RWPE2 (cell line): ENCODE data around the gene UBE2Z.

Source experiments
- ATAC-seq: fragments of 200-7000 bp; cut with Tn5 transposase; 3 replicates; pipeline ENCODE4 v1.9.1; 2021; ENCODE audit warnings: low read depth
- DNase-seq: peaks from one replicate; pipeline ENCODE4 v3.0.0-alpha.2; 2020; ENCODE audit warnings: low spot score
- H3K27ac ChIP-seq: fragments of 450-650 bp; 2 replicates; pipeline ENCODE4 v1.5.1; 2017; ENCODE audit warnings: mild to moderate bottlenecking; ENCODE audit not compliant: poor library complexity, severe bottlenecking
- H3K27me3 ChIP-seq: fragments of 250-450 bp; sonication (Bioruptor Pico); 2 replicates; pipeline ENCODE4 v1.5.1; 2021; ENCODE audit warnings: mild to moderate bottlenecking, moderate library complexity; ENCODE audit not compliant: insufficient read depth, poor library complexity, severe bottlenecking
- H3K36me3 ChIP-seq: fragments of 250-450 bp; sonication (Bioruptor Pico); 2 replicates; pipeline ENCODE4 v1.5.1; 2020; ENCODE audit warnings: low read depth, mild to moderate bottlenecking, moderate library complexity
- H3K4me1 ChIP-seq: fragments of 250-450 bp; sonication (Bioruptor Pico); 2 replicates; pipeline ENCODE4 v1.5.1; 2021; ENCODE audit warnings: mild to moderate bottlenecking, moderate library complexity; ENCODE audit not compliant: insufficient read depth, poor library complexity, severe bottlenecking
- H3K4me3 ChIP-seq: fragments of 250-450 bp; sonication (Bioruptor Pico); 2 replicates; pipeline ENCODE4 v1.5.1; 2021; ENCODE audit warnings: mild to moderate bottlenecking, moderate library complexity; ENCODE audit not compliant: severe bottlenecking
- H3K9me3 ChIP-seq: fragments of 250-450 bp; sonication (Bioruptor Pico); 2 replicates; pipeline ENCODE4 v1.5.1; 2021; ENCODE audit warnings: mild to moderate bottlenecking, moderate library complexity; ENCODE audit not compliant: severe bottlenecking
- TF ChIP-seq, protein P1 (sequence below): fragments of 450-650 bp; IDR thresholded peaks from one replicate; pipeline ENCODE4 v1.5.1; 2017; ENCODE audit warnings: mild to moderate bottlenecking, moderate library complexity; ENCODE audit not compliant: poor library complexity, severe bottlenecking

UBE2Z gene

DNA sequence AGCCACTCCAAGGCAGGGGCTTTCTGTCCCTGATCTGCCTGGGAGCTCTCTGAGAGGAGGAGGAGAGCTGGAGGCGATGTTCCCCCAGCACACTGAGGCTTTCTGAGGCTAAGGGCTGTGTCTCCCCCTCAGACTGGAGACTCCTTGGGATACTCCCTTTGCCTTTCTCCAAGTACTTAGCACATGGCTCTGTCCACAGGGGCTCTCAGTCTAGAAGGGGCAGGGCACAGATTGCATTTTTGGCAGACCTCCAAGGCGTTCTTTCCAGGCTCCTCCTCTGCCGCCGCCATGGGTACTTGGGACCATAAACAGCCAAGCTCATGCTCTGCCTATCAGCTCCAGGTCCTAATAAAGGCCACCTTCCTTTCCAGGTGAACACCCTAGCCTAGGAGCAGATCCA, 62.0 kb downstream of the UBE2Z start:
- no peak for DNase-seq
- H3K4me1 ChIP-seq = peaks cover 14% of the 10 kb centered on the region

DNA sequence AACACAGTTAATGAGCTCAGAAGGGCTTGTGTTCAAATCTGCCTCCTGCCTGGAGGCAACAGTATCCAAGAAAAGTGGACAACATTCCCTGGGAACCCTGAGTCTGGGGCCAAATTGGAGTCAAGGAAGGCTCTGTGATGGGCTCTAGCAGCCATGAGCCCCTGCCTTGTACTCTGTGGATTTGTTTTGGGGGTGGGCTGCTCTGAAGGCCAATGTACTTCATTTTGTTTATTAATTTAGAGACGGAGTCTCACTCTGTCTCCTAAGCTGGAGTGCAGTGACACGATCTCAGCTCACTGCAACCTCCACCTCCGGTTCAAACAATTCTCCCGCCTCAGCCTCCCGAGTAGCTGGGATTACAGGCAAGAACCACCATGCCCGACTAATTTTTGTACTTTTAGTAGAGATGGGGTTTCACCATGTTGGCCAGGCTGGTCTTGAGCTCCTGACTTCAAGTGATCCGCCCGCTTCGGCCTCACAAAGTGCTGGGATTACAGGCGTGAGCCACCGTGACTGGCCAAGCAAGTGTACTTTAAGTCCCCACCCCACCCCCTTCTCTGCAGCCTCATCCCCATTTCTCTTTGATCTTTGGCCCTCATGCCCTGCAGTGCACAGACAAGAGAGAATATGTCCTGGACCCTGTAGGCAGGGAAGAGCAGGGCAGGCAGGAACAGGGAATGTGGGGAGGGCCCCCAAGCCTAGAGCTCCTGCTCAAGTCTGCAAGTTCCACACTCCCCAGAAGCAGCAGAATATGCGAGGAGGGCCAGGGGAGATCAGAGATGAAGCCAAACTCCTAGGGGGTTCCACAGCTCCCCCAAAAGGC, 62.9 kb downstream of the UBE2Z start:
- Histone ChIP-seq H3K4me1 (peaks cover 14% of the 10 kb centered on the region), H3K27ac (peak overlapping the region; percentile 73), H3K9me3 (no peaks in the 10 kb centered on the region), H3K27me3 (no peaks in the 10 kb centered on the region), H3K4me3 (no peak overlapping the region), H3K36me3 (no peaks in the 10 kb centered on the region)
- TF ChIP-seq, protein P1, sequence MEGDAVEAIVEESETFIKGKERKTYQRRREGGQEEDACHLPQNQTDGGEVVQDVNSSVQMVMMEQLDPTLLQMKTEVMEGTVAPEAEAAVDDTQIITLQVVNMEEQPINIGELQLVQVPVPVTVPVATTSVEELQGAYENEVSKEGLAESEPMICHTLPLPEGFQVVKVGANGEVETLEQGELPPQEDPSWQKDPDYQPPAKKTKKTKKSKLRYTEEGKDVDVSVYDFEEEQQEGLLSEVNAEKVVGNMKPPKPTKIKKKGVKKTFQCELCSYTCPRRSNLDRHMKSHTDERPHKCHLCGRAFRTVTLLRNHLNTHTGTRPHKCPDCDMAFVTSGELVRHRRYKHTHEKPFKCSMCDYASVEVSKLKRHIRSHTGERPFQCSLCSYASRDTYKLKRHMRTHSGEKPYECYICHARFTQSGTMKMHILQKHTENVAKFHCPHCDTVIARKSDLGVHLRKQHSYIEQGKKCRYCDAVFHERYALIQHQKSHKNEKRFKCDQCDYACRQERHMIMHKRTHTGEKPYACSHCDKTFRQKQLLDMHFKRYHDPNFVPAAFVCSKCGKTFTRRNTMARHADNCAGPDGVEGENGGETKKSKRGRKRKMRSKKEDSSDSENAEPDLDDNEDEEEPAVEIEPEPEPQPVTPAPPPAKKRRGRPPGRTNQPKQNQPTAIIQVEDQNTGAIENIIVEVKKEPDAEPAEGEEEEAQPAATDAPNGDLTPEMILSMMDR = no peak
- ATAC-seq (no peak), DNase-seq (no peak)

More for the DNA sequence above, 62.0 kb downstream of the UBE2Z start:
- H3K36me3 ChIP-seq = no peaks in the 10 kb centered on the region
- H3K9me3 ChIP-seq = no peaks in the 10 kb centered on the region
- H3K27ac ChIP-seq = no peak overlapping the region
- TF ChIP-seq, protein P1 = no peak
- H3K27me3 ChIP-seq = no peaks in the 10 kb centered on the region
- ATAC-seq = no peak
- no peak overlapping the region for H3K4me3 ChIP-seq

DNA sequence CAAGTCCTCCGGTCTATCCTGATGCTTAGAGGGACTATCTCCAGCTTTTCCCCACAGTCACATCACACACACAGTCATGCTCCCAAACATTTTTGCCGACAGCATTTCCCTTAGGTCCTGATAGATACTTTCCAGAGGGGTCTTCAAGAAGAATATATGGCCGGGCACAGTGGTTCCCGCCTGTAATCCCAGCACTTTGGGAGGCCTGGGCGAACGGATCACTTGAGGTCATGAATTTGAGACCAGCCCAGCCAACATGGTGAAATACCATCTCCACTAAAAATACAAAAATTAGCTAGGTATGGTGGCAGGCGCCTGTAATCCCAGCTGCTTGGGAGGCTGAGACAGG, 64.5 kb downstream of the UBE2Z start:
- DNase-seq (no peak), ATAC-seq (no peak)
- H3K27ac ChIP-seq = peak overlapping the region; percentile 73
- H3K4me1 ChIP-seq = peaks cover 14% of the 10 kb centered on the region
- H3K9me3 ChIP-seq = no peaks in the 10 kb centered on the region
- no peaks in the 10 kb centered on the region for H3K27me3 ChIP-seq
- TF ChIP-seq, protein P1 = no peak
- no peak overlapping the region for H3K4me3 ChIP-seq
- H3K36me3 ChIP-seq = no peaks in the 10 kb centered on the region

DNA sequence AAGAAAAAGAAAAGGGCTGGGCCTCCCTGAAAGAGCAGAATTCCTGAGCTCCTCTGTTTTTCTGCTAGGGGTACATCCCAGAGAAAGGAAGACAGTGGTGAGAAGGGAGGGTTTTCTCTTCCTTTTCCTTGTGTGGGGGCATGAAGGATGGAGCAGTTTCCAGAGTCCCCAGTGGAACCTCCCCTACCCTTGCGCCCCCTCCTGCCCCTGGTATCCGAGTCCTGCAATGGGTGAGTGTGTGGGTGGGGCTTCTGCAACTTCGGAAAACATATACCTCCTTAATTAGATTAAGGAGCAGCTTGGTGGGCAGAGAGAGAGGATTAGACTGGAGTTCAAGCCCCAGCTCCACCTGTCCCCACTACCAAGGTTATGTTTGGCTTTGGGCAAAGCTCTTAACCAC, 65.6 kb downstream of the UBE2Z start:
- no peak for ATAC-seq
- H3K4me3 ChIP-seq = no peak overlapping the region
- no peaks in the 10 kb centered on the region for H3K9me3 ChIP-seq
- H3K36me3 ChIP-seq = no peaks in the 10 kb centered on the region
- no peak for DNase-seq
- peaks cover 14% of the 10 kb centered on the region for H3K4me1 ChIP-seq
- TF ChIP-seq, protein P1 = no peak
- no peaks in the 10 kb centered on the region for H3K27me3 ChIP-seq
- H3K27ac ChIP-seq = no peak overlapping the region
